Transverse colon (tissue), 4 donors: ENCODE data around the gene SCYL2.

ENCODE experiments used
- CTCF ChIP-seq, 5 experiments: fragments of 200-600 bp in 3 of 5; fragments of 450-650 bp in 2 of 5; sonication (generic) in 3 of 5; IDR thresholded peaks; 1 replicate in 2 of 5; 2 replicates in 3 of 5; pipeline ENCODE4 v1.5.1; 2016 to 2017; ENCODE audit warnings: antibody characterized with exemption in 5 of 5, inconsistent platforms in 3 of 5, mild to moderate bottlenecking in 2 of 5, moderate library complexity in 1 of 5
- POLR2AphosphoS5 ChIP-seq, 3 donors: sonication (generic); formaldehyde crosslinking; IDR thresholded peaks; one replicate each; pipeline ENCODE4 v1.6.1; 2016; ENCODE audit warnings: antibody characterized with exemption in 3 of 3

DNA sequence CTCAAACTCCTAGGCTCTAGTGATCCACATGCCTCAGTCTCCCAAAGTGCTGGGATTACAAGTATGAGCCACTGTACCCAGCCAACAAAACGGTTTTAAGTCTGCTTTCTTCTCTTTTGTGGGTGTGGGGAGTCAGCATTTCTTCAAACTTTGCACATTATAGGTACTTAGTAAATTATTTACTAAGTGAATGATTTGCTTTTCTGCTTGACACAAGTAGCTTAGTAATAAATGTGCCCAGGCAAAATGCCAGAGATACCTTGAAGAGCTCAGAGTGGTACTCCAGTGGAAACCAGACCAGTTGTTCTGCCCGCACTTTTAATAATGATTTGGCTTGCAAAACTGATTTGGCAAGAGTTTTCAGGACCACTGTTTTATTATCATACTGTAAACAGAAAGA is 15.1 kb upstream of the SCYL2 start:
- TF ChIP-seq CTCF (IDR thresholded peaks at IDR 0.05) (no peak), POLR2AphosphoS5 (IDR thresholded peaks at IDR 0.05) (no peak)
